ENCODE data around the gene LTA.

DNA sequence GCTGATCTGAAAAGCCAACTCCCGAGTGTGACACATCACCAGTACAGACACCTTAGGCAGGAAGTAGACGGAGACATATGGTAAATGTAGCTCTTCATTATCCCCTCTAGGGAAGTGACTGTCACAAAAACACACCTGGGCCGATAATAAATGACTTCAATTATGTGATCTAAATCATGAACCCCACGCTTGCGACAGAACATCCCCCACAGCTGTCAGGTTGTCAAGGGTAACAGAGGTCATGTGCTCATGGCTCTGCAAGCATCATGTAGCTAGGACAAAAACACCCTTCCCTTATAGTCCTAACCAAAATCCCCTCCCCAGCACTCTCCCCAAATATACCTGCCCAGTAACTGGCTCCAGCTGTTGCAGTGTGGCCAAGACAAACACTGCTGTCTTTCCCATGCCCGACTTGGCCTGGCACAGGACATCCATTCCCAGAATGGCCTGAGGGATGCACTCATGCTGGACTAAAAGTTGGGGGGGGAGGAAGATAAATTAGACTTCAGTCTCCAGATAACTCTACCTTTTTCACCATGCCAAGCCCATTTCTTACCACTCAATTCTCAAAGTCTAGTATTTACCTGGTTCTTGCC is 33.2 kb upstream of the LTA start:
- TF ChIP-seq POLR2AphosphoS5 (IDR thresholded peaks at IDR 0.05; ENCODE audit: low read depth, low read length): no peak
- TF ChIP-seq TAF1 (IDR thresholded peaks at IDR 0.05; ENCODE audit: borderline replicate concordance, insufficient read depth, low read length): no peak
- TF ChIP-seq, protein P1, sequence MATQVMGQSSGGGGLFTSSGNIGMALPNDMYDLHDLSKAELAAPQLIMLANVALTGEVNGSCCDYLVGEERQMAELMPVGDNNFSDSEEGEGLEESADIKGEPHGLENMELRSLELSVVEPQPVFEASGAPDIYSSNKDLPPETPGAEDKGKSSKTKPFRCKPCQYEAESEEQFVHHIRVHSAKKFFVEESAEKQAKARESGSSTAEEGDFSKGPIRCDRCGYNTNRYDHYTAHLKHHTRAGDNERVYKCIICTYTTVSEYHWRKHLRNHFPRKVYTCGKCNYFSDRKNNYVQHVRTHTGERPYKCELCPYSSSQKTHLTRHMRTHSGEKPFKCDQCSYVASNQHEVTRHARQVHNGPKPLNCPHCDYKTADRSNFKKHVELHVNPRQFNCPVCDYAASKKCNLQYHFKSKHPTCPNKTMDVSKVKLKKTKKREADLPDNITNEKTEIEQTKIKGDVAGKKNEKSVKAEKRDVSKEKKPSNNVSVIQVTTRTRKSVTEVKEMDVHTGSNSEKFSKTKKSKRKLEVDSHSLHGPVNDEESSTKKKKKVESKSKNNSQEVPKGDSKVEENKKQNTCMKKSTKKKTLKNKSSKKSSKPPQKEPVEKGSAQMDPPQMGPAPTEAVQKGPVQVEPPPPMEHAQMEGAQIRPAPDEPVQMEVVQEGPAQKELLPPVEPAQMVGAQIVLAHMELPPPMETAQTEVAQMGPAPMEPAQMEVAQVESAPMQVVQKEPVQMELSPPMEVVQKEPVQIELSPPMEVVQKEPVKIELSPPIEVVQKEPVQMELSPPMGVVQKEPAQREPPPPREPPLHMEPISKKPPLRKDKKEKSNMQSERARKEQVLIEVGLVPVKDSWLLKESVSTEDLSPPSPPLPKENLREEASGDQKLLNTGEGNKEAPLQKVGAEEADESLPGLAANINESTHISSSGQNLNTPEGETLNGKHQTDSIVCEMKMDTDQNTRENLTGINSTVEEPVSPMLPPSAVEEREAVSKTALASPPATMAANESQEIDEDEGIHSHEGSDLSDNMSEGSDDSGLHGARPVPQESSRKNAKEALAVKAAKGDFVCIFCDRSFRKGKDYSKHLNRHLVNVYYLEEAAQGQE (IDR thresholded peaks at IDR 0.05; ENCODE audit: insufficient read depth in 1 of 2, low read depth in 2 of 2, low read length in 2 of 2): no peak
- TF ChIP-seq SIN3A (IDR thresholded peaks at IDR 0.05; ENCODE audit: borderline replicate concordance, insufficient read depth, low read length): no peak
- TF ChIP-seq FOXP2 (optimal IDR thresholded peaks at IDR 0.05; ENCODE audit: borderline replicate concordance, extremely low read depth, extremely low read length, insufficient read depth): no peak
